ENCODE data around the gene PHF2. TPM values are rescaled to one million over a fixed set of nuclear protein-coding genes. Genes with fewer than 3 reads are reported as not detected.

The PHF2 gene
- total and polyA plus RNA-seq, 4 experiments from 2014 or later, result 0.48 to 41.2 (median 21.0) TPM

- peak in 1 of 5 donors; percentile 3 for DNase-seq
- Histone ChIP-seq H3K4me1 (ENCODE audit: insufficient read depth, low read length) (no peaks in the 10 kb centered on the region), H3K36me3 (ENCODE audit: insufficient read depth, low read length) (peaks cover 2% of the 10 kb centered on the region), H3K27ac (ENCODE audit: low read depth, low read length) (no peak overlapping the region), H3K4me3 (ENCODE audit: low read length in 2 of 2) (no peak overlapping the region), H3K9me3 (ENCODE audit: control insufficient read depth in 1 of 2, low read length in 2 of 2) (peaks cover 0 to 3% of the 10 kb centered on the region in 2 donors), H3K27me3 (ENCODE audit: insufficient read depth, low read length) (no peaks in the 10 kb centered on the region)
- peaks cover 0 to 22% (median 11%) of the 10 kb centered on the region in 8 donors for H3K9me3 Mint-ChIP-seq
- no peak overlapping the region for H3K27ac Mint-ChIP-seq
- H3K36me3 Mint-ChIP-seq, result peaks cover 16 to 24% of the 10 kb centered on the region in 2 donors
- CTCF ChIA-PET (ENCODE audit: partially characterized antibody), result no interaction called here
- POLR2A ChIA-PET (ENCODE audit: partially characterized antibody), result no interaction called here
- peaks cover 10 to 18% (median 13%) of the 10 kb centered on the region in 4 donors for H3K4me1 Mint-ChIP-seq
- no peak overlapping the region for H3K4me3 Mint-ChIP-seq
- no peaks in the 10 kb centered on the region for H3K27me3 Mint-ChIP-seq
- intact Hi-C loops (cut with micrococcal nuclease), result no loop called here
These were observed 48.0 kb downstream of the PHF2 start for GRCh38 chr9:93624431-93624834.

GRCh38 chr9:93624977-93625376, 48.6 kb downstream of the PHF2 start:
- Histone ChIP-seq H3K4me1 (ENCODE audit: insufficient read depth, low read length) (no peaks in the 10 kb centered on the region), H3K27ac (ENCODE audit: low read depth, low read length) (no peak overlapping the region), H3K9me3 (ENCODE audit: control insufficient read depth in 1 of 2, low read length in 2 of 2) (peaks cover 0 to 3% of the 10 kb centered on the region in 2 donors), H3K36me3 (ENCODE audit: insufficient read depth, low read length) (peaks cover 8% of the 10 kb centered on the region), H3K4me3 (ENCODE audit: low read length in 2 of 2) (no peak overlapping the region), H3K27me3 (ENCODE audit: insufficient read depth, low read length) (no peaks in the 10 kb centered on the region)
- intact Hi-C loops (cut with micrococcal nuclease), result no loop called here
- Mint-ChIP-seq H3K27ac (no peak overlapping the region), H3K27me3 (no peaks in the 10 kb centered on the region), H3K9me3 (peaks cover 0 to 22% (median 11%) of the 10 kb centered on the region in 8 donors), H3K36me3 (peaks cover 20 to 24% of the 10 kb centered on the region in 2 donors), H3K4me3 (no peak overlapping the region), H3K4me1 (peaks cover 10 to 18% (median 14%) of the 10 kb centered on the region in 4 donors)
- POLR2A ChIA-PET (ENCODE audit: partially characterized antibody), result no interaction called here
- CTCF ChIA-PET (ENCODE audit: partially characterized antibody), result no interaction called here
- no peak for DNase-seq

- Mint-ChIP-seq H3K9me3 (peaks cover 0 to 22% (median 11%) of the 10 kb centered on the region in 8 donors), H3K4me1 (peaks cover 0 to 6% (median under 1%) of the 10 kb centered on the region in 4 donors), H3K27me3 (no peaks in the 10 kb centered on the region), H3K36me3 (peaks cover 27 to 53% of the 10 kb centered on the region in 2 donors), H3K4me3 (no peak overlapping the region), H3K27ac (peak overlapping the region in 2 of 7 donors; percentile 42 to 47)
- Histone ChIP-seq H3K9me3 (ENCODE audit: control insufficient read depth in 1 of 2, low read length in 2 of 2) (peaks cover 0 to 3% of the 10 kb centered on the region in 2 donors), H3K4me3 (ENCODE audit: low read length in 2 of 2) (no peak overlapping the region), H3K4me1 (ENCODE audit: insufficient read depth, low read length) (no peaks in the 10 kb centered on the region), H3K27me3 (ENCODE audit: insufficient read depth, low read length) (no peaks in the 10 kb centered on the region), H3K36me3 (ENCODE audit: insufficient read depth, low read length) (peaks cover 20% of the 10 kb centered on the region), H3K27ac (ENCODE audit: low read depth, low read length) (no peak overlapping the region)
- POLR2A ChIA-PET (ENCODE audit: partially characterized antibody), result no interaction called here
- CTCF ChIA-PET (ENCODE audit: partially characterized antibody), result no interaction called here
- intact Hi-C loops (cut with micrococcal nuclease), result no loop called here
- DNase-seq, result no peak
These were observed 53.5 kb downstream of the PHF2 start for GRCh38 chr9:93629920-93630319.

- Mint-ChIP-seq H3K9me3 (peaks cover 3 to 26% (median 14%) of the 10 kb centered on the region in 8 donors), H3K36me3 (peaks cover 37 to 61% of the 10 kb centered on the region in 2 donors), H3K27me3 (no peaks in the 10 kb centered on the region), H3K4me1 (peaks cover 0 to 10% (median 3%) of the 10 kb centered on the region in 4 donors), H3K27ac (peak overlapping the region in 1 of 7 donors; percentile 73), H3K4me3 (no peak overlapping the region)
- Histone ChIP-seq H3K4me1 (ENCODE audit: insufficient read depth, low read length) (no peaks in the 10 kb centered on the region), H3K36me3 (ENCODE audit: insufficient read depth, low read length) (peaks cover 24% of the 10 kb centered on the region), H3K27ac (ENCODE audit: low read depth, low read length) (no peak overlapping the region), H3K9me3 (ENCODE audit: control insufficient read depth in 1 of 2, low read length in 2 of 2) (peaks cover 0 to 3% of the 10 kb centered on the region in 2 donors), H3K27me3 (ENCODE audit: insufficient read depth, low read length) (no peaks in the 10 kb centered on the region), H3K4me3 (ENCODE audit: low read length in 2 of 2) (no peak overlapping the region)
- DNase-seq, result no peak
- ChIA-PET POLR2A (ENCODE audit: partially characterized antibody) (no interaction called here), CTCF (ENCODE audit: partially characterized antibody) (no interaction called here)
- intact Hi-C loops (cut with micrococcal nuclease), result no loop called here
These were observed 54.5 kb downstream of the PHF2 start for GRCh38 chr9:93630806-93631411.

GRCh38 chr9:93633492-93634221, 57.3 kb downstream of the PHF2 start:
- Mint-ChIP-seq H3K27ac (peak overlapping the region in 1 of 7 donors; percentile 31), H3K4me1 (peaks cover 0 to 6% (median 2%) of the 10 kb centered on the region in 4 donors), H3K36me3 (peaks cover 46 to 74% of the 10 kb centered on the region in 2 donors), H3K27me3 (no peaks in the 10 kb centered on the region), H3K4me3 (no peak overlapping the region), H3K9me3 (peaks cover 7 to 21% (median 11%) of the 10 kb centered on the region in 8 donors)
- DNase-seq, result no peak
- H3K4me3 ChIP-seq (ENCODE audit: low read length in 2 of 2), result no peak overlapping the region
- H3K36me3 ChIP-seq (ENCODE audit: insufficient read depth, low read length), result peaks cover 33% of the 10 kb centered on the region
- no peaks in the 10 kb centered on the region for H3K9me3 ChIP-seq (ENCODE audit: control insufficient read depth in 1 of 2, low read length in 2 of 2)
- H3K27me3 ChIP-seq (ENCODE audit: insufficient read depth, low read length), result no peaks in the 10 kb centered on the region
- CTCF ChIA-PET (ENCODE audit: partially characterized antibody), result no interaction called here
- H3K27ac ChIP-seq (ENCODE audit: low read depth, low read length), result no peak overlapping the region
- no peaks in the 10 kb centered on the region for H3K4me1 ChIP-seq (ENCODE audit: insufficient read depth, low read length)
- POLR2A ChIA-PET (ENCODE audit: partially characterized antibody), result no interaction called here
- intact Hi-C loops (cut with micrococcal nuclease), result no loop called here

- intact Hi-C loops (cut with micrococcal nuclease), result no loop called here
- ChIA-PET POLR2A (ENCODE audit: partially characterized antibody) (no interaction called here), CTCF (ENCODE audit: partially characterized antibody) (no interaction called here)
- no peaks in the 10 kb centered on the region for H3K27me3 Mint-ChIP-seq
- H3K4me3 ChIP-seq (ENCODE audit: low read length in 2 of 2), result no peak overlapping the region
- no peaks in the 10 kb centered on the region for H3K4me1 ChIP-seq (ENCODE audit: insufficient read depth, low read length)
- H3K36me3 Mint-ChIP-seq, result peaks cover 47 to 80% of the 10 kb centered on the region in 2 donors
- no peak for DNase-seq
- peaks cover 7 to 21% (median 11%) of the 10 kb centered on the region in 8 donors for H3K9me3 Mint-ChIP-seq
- H3K36me3 ChIP-seq (ENCODE audit: insufficient read depth, low read length), result peaks cover 29% of the 10 kb centered on the region
- H3K27ac ChIP-seq (ENCODE audit: low read depth, low read length), result no peak overlapping the region
- H3K9me3 ChIP-seq (ENCODE audit: control insufficient read depth in 1 of 2, low read length in 2 of 2), result no peaks in the 10 kb centered on the region
- H3K27ac Mint-ChIP-seq, result no peak overlapping the region
- peaks cover 0 to 6% (median 2%) of the 10 kb centered on the region in 4 donors for H3K4me1 Mint-ChIP-seq
- no peak overlapping the region for H3K4me3 Mint-ChIP-seq
- no peaks in the 10 kb centered on the region for H3K27me3 ChIP-seq (ENCODE audit: insufficient read depth, low read length)
These were observed 58.2 kb downstream of the PHF2 start for GRCh38 chr9:93634311-93635185.

All from CD4-positive, alpha-beta memory T cell (primary cell).